ENCODE measurements around the gene TMPRSS9.
"Not testable (repeated sequence)": the region's sequence is repeated elsewhere in the genome, so short reads cannot be mapped to it uniquely, and the experiment has no call there.

The TMPRSS9 gene

GRCh38 chr19:2394442-2395292, 34.6 kb downstream of the TMPRSS9 start:
- DNase-seq: peak; percentile 13

GRCh38 chr19:2395293-2395829, 35.3 kb downstream of the TMPRSS9 start:
- DNase-seq: not testable (repeated sequence)

- DNase-seq: not testable (repeated sequence)
Measured at GRCh38 chr19:2397173-2397572, 37.1 kb downstream of the TMPRSS9 start.

- DNase-seq: no peak
Measured at GRCh38 chr19:2398735-2399305, 38.8 kb downstream of the TMPRSS9 start.

GRCh38 chr19:2399582-2399981, 39.5 kb downstream of the TMPRSS9 start:
- DNase-seq: no peak

GRCh38 chr19:2408247-2408646, 48.2 kb downstream of the TMPRSS9 start:
- DNase-seq: no peak

GRCh38 chr19:2409352-2409912, 49.4 kb downstream of the TMPRSS9 start:
- DNase-seq: no peak

GRCh38 chr19:2410023-2410422, 50.0 kb downstream of the TMPRSS9 start:
- no peak for DNase-seq

GRCh38 chr19:2411709-2412108, 51.6 kb downstream of the TMPRSS9 start:
- no peak for DNase-seq

GRCh38 chr19:2412449-2412848, 52.4 kb downstream of the TMPRSS9 start:
- no peak for DNase-seq

- DNase-seq: no peak
Measured at GRCh38 chr19:2413159-2413558, 53.1 kb downstream of the TMPRSS9 start.

GRCh38 chr19:2413629-2414028, 53.6 kb downstream of the TMPRSS9 start:
- no peak for DNase-seq

- no peak for DNase-seq
Measured at GRCh38 chr19:2415281-2415972, 55.4 kb downstream of the TMPRSS9 start.

GRCh38 chr19:2415973-2416319, 55.9 kb downstream of the TMPRSS9 start:
- DNase-seq: no peak

- DNase-seq: no peak
Measured at GRCh38 chr19:2416321-2417097, 56.4 kb downstream of the TMPRSS9 start.

GRCh38 chr19:2417436-2417835, 57.4 kb downstream of the TMPRSS9 start:
- DNase-seq: not testable (repeated sequence)

- no peak for DNase-seq
Measured at GRCh38 chr19:2417881-2418406, 57.9 kb downstream of the TMPRSS9 start.

- DNase-seq: no peak
Measured at GRCh38 chr19:2419754-2420153, 59.7 kb downstream of the TMPRSS9 start.

- DNase-seq: no peak
Measured at GRCh38 chr19:2420490-2420889, 60.4 kb downstream of the TMPRSS9 start.

GRCh38 chr19:2421581-2422306, 61.7 kb downstream of the TMPRSS9 start:
- no peak for DNase-seq

All from CD4-positive, alpha-beta T cell treated with Interleukin-6 for 4 hours (primary cell).